HepG2 (cell line): ENCODE data around the gene PADI6. TPM values are rescaled to one million over a fixed set of nuclear protein-coding genes. Genes with fewer than 3 reads are reported as not detected.

Source experiments
- ATAC-seq: fragments of 200-7000 bp; cut with Tn5 transposase; 3 replicates; pipeline ENCODE4 v1.9.1; 2020; ENCODE audit warnings: mild to moderate bottlenecking, moderate library complexity
- Bru-seq: library from RNA; stranded (reverse); fragments of 400-500 nt; gene quantifications from one replicate; lab custom pipeline; 2021; lab: Mats Ljungman, UMichigan
- BruChase-seq, 2 experiments: library from RNA; stranded (reverse); fragments of 400-500 nt; gene quantifications; one replicate each; lab custom pipeline; 2021; lab: Mats Ljungman, UMichigan
- BruUV-seq: library from RNA; stranded (reverse); fragments of 400-500 nt; replicated peaks from 2 replicates; lab custom pipeline; 2021; lab: Mats Ljungman, UMichigan
- CTCF ChIA-PET: fragments of 300-600 bp; formaldehyde crosslinking; extraction: SDS; loops from one replicate; lab custom pipeline; 2021; ENCODE audit warnings: low total read pairs, inconsistent platforms, low intra/inter-chr PET ratio; lab: Yijun Ruan, JAX
- POLR2A ChIA-PET: fragments of 350-600 bp; sonication (Branson Sonifier 250); formaldehyde crosslinking; loops from one replicate; lab custom pipeline; 2020; ENCODE audit warnings: antibody characterized with exemption, inconsistent platforms; lab: Yijun Ruan, JAX
- DNase-seq: peaks from one replicate; pipeline ENCODE4 v3.0.0-alpha.2; 2015; ENCODE audit warnings: low spot score
- FAIRE-seq: peaks from 3 replicates; lab custom pipeline; 2011; peaks lifted over from hg19 to GRCh38; lab: Jason Lieb, UNC
- H2AFZ ChIP-seq: one replicate; pipeline ENCODE4 v1.6.1; 2011; ENCODE audit warnings: low read length, inconsistent platforms
- H3K27ac ChIP-seq: fragments of 300-600 bp; 3 replicates; pipeline ENCODE4 v1.8.0; 2011; ENCODE audit warnings: mixed run types, mild to moderate bottlenecking, mixed read lengths, low read length, inconsistent platforms; ENCODE audit not compliant: insufficient read depth; ENCODE audit errors: extremely low read length
- H3K27me3 ChIP-seq, 2 experiments: fragments of 200-600 bp in 1 of 2; 2 replicates in 1 of 2; 3 replicates in 1 of 2; pipeline versions ENCODE4 v1.6.0 to v1.8.0; 2011; ENCODE audit warnings: low read length in 2 of 2, mild to moderate bottlenecking in 2 of 2, moderate library complexity in 2 of 2, inconsistent platforms in 1 of 2; ENCODE audit not compliant: insufficient read depth in 2 of 2, control insufficient read depth in 1 of 2
- H3K36me3 ChIP-seq, 2 experiments: fragments of 200-600 bp in 1 of 2; replicated peaks in 1 of 2; 2 replicates in 1 of 2; 3 replicates in 1 of 2; pipeline versions ENCODE4 v1.5.1 to v1.8.0; 2011; ENCODE audit warnings: low read length in 2 of 2, inconsistent platforms in 1 of 2; ENCODE audit not compliant: insufficient read depth in 2 of 2, control insufficient read depth in 1 of 2
- H3K4me1 ChIP-seq: 2 replicates; pipeline ENCODE4 v1.5.1; 2012; ENCODE audit warnings: low read length, inconsistent platforms; ENCODE audit not compliant: insufficient read depth
- H3K4me2 ChIP-seq: 2 replicates; pipeline ENCODE4 v1.6.0; 2011; ENCODE audit warnings: low read depth, low read length, inconsistent platforms
- H3K4me3 ChIP-seq, 3 experiments: fragments of 200-600 bp in 1 of 3; sonication (generic), shearing (Covaris generic) in 1 of 3; replicated peaks in 1 of 3; 2 replicates each; pipeline ENCODE4 v1.5.1; 2011 to 2016; ENCODE audit warnings: low read length in 3 of 3, inconsistent platforms in 2 of 3, low read depth in 2 of 3, mild to moderate bottlenecking in 2 of 3, control low read depth in 1 of 3, mixed read lengths in 1 of 3; ENCODE audit not compliant: insufficient read depth in 1 of 3
- H3K79me2 ChIP-seq: one replicate; pipeline ENCODE4 v1.6.1; 2011; ENCODE audit warnings: low read length, inconsistent platforms; ENCODE audit not compliant: insufficient read depth
- H3K9ac ChIP-seq: 2 replicates; pipeline ENCODE4 v1.6.0; 2011; ENCODE audit warnings: mild to moderate bottlenecking, low read depth, low read length, inconsistent platforms; ENCODE audit not compliant: insufficient read depth
- H3K9me3 ChIP-seq: 2 replicates; pipeline ENCODE4 v1.5.1; 2012; ENCODE audit warnings: mild to moderate bottlenecking, low read length
- H4K20me1 ChIP-seq: 2 replicates; pipeline ENCODE4 v1.6.0; 2011; ENCODE audit warnings: inconsistent platforms, mild to moderate bottlenecking, low read length, moderate library complexity; ENCODE audit not compliant: insufficient read depth
- CAMTA2 ChIP-seq: sonication (generic); formaldehyde crosslinking; IDR thresholded peaks from 2 replicates; pipeline ENCODE4 v1.4.0; 2020; ENCODE audit warnings: mild to moderate bottlenecking, missing genetic modification reagents, borderline replicate concordance
- KDM5A ChIP-seq: fragments of 200-600 bp; sonication (generic); IDR thresholded peaks from 2 replicates; pipeline ENCODE4 v1.7.0; 2018; ENCODE audit warnings: antibody characterized with exemption, mild to moderate bottlenecking, low read length, borderline replicate concordance
- MIER3 ChIP-seq: IDR thresholded peaks from 2 replicates; pipeline ENCODE4 v1.6.1; 2016; ENCODE audit warnings: missing compliant biosample characterization, borderline replicate concordance
- NR2F6 ChIP-seq, 2 experiments: IDR thresholded peaks; 2 replicates each; pipeline ENCODE4 v1.6.1; 2016; ENCODE audit warnings: antibody characterized with exemption in 1 of 2, mild to moderate bottlenecking in 1 of 2
- PHF8 ChIP-seq: sonication (generic); formaldehyde crosslinking; IDR thresholded peaks from 2 replicates; pipeline ENCODE4 v1.5.0; 2020; ENCODE audit warnings: missing genetic modification reagents
- SNAPC2 ChIP-seq: sonication (generic); formaldehyde crosslinking; IDR thresholded peaks from 2 replicates; pipeline ENCODE4 v1.8.1; 2022; ENCODE audit warnings: mild to moderate bottlenecking, missing genetic modification reagents
- TEF ChIP-seq: sonication (generic); formaldehyde crosslinking; IDR thresholded peaks from 2 replicates; pipeline ENCODE4 v1.5.0; 2020; ENCODE audit warnings: missing genetic modification reagents
- ZBTB2 ChIP-seq: sonication (generic); formaldehyde crosslinking; IDR thresholded peaks from 2 replicates; pipeline ENCODE4 v1.8.0; 2022; ENCODE audit warnings: low read depth, missing genetic modification reagents
- ZFP41 ChIP-seq: sonication (generic); formaldehyde crosslinking; IDR thresholded peaks from 2 replicates; pipeline ENCODE4 v1.4.0; 2020; ENCODE audit warnings: mild to moderate bottlenecking, missing genetic modification reagents, borderline replicate concordance
- ZFP62 ChIP-seq: sonication (generic); formaldehyde crosslinking; IDR thresholded peaks from 2 replicates; pipeline ENCODE4 v1.4.0; 2020; ENCODE audit warnings: missing genetic modification reagents
- ZFP82 ChIP-seq: sonication (generic); formaldehyde crosslinking; IDR thresholded peaks from 2 replicates; pipeline ENCODE4 v1.5.1; 2020; ENCODE audit warnings: mild to moderate bottlenecking, missing genetic modification reagents, borderline replicate concordance
- ZNF468 ChIP-seq: sonication (generic); formaldehyde crosslinking; IDR thresholded peaks from 2 replicates; pipeline ENCODE4 v1.8.0; 2022; ENCODE audit warnings: mild to moderate bottlenecking, moderate library complexity, missing genetic modification reagents
- ZNF619 ChIP-seq: sonication (generic); formaldehyde crosslinking; IDR thresholded peaks from 2 replicates; pipeline ENCODE4 v1.4.0; 2020; ENCODE audit warnings: mild to moderate bottlenecking, missing genetic modification reagents
- ZNF784 ChIP-seq: sonication (generic); formaldehyde crosslinking; IDR thresholded peaks from 2 replicates; pipeline ENCODE4 v1.5.1; 2020; ENCODE audit warnings: missing genetic modification reagents, mild to moderate bottlenecking, borderline replicate concordance
- WGBS: methylation state at CpG from one replicate; pipeline ENCODE4 v1.1.6; 2017; ENCODE audit warnings: low lambda C conversion rate; 5-methylcytosine and 5-hydroxymethylcytosine counted together
- in situ Hi-C: cut with HindIII; loops from 2 replicates; pipeline ENCODE4 v1.10.0; 2017; ENCODE audit warnings: low pct_unique_long_range_greater_than_20kb; ENCODE audit not compliant: extremely low pct_ligation_motif_present
- intact Hi-C: fragments of 100-400 bp; cut with micrococcal nuclease; formaldehyde crosslinking; loops from one replicate; pipeline ENCODE4 v1.10.0; 2022; ENCODE audit not compliant: unreplicated experiment
- long read RNA-seq, 2 experiments: library from RNA in 1 of 2; library from polyadenylated mRNA in 1 of 2; stranded (forward) in 1 of 2; unstranded in 1 of 2; transcript quantifications; one replicate each; pipeline ENCODE4 v2.0.0, GENCODE V29; 2019 to 2022
- polyA minus RNA-seq, 3 experiments: library from RNA; depleted of rRNA, polyadenylated mRNA; stranded (reverse); fragments of >200 nt; gene quantifications; 2 replicates each; pipeline ENCODE4 v1.2.3, GENCODE V29; 2011; ENCODE audit warnings: low replicate concordance in 1 of 3
- polyA plus RNA-seq, 8 experiments: library from polyadenylated mRNA; depleted of rRNA in 3 of 8; stranded (reverse) in 7 of 8; unstranded in 1 of 8; fragments of >200 nt; fragmentation: Illumina TruSeq in 4 of 8; extraction: Trizol in 4 of 8; gene quantifications; 2 replicates each; pipeline versions ENCODE4 v1.2.1 to v1.2.3, GENCODE V29; 2011 to 2016; ENCODE audit warnings: low read depth in 4 of 8, missing spikeins in 1 of 8, mixed read lengths in 1 of 8; ENCODE audit not compliant: insufficient read depth in 1 of 8
- total RNA-seq, 5 experiments: library from RNA; depleted of rRNA; stranded (reverse); fragments of >200 nt; fragmentation: Illumina TruSeq; extraction: Trizol; gene quantifications; 2 replicates each; pipeline ENCODE4 v1.2.3, GENCODE V29; 2016; ENCODE audit warnings: low read depth in 1 of 5
- TF ChIP-seq, protein P1 (sequence below): sonication (generic); formaldehyde crosslinking; conservative IDR thresholded peaks from 2 replicates; pipeline ENCODE4 v1.4.0; 2020; ENCODE audit warnings: missing genetic modification reagents

Gene PADI6
- not detected in 2 replicates for total RNA-seq (2016; rRNA removed; fragmentation: Illumina TruSeq; extraction: Trizol)
- not detected in 2 replicates for total RNA-seq (2016; cell fraction: cytosol; rRNA removed; fragmentation: Illumina TruSeq; extraction: Trizol; ENCODE audit: low read depth)
- total RNA-seq (2016; cell fraction: insoluble cytoplasmic fraction; rRNA removed; fragmentation: Illumina TruSeq; extraction: Trizol), result not detected in 2 replicates
- total RNA-seq (2016; cell fraction: membrane; rRNA removed; fragmentation: Illumina TruSeq; extraction: Trizol), result not detected in 2 replicates
- total RNA-seq (2016; cell fraction: nucleus; rRNA removed; fragmentation: Illumina TruSeq; extraction: Trizol), result not detected in 2 replicates
- not detected in 2 replicates for polyA plus RNA-seq (2011; rRNA removed)
- polyA plus RNA-seq (2011; cell fraction: cytosol; rRNA removed), result 0.03 TPM in 1 of 2 replicates, not detected in the other
- not detected in 2 replicates for polyA plus RNA-seq (2011; cell fraction: nucleus; rRNA removed)
- polyA plus RNA-seq (2012), result not detected in 2 replicates
- not detected in 2 replicates for polyA plus RNA-seq (2016; cell fraction: cytosol; fragmentation: Illumina TruSeq; extraction: Trizol; ENCODE audit: low read depth)
- not detected in 2 replicates for polyA plus RNA-seq (2016; cell fraction: insoluble cytoplasmic fraction; fragmentation: Illumina TruSeq; extraction: Trizol; ENCODE audit: low read depth)
- not detected in 2 replicates for polyA plus RNA-seq (2016; cell fraction: membrane; fragmentation: Illumina TruSeq; extraction: Trizol; ENCODE audit: low read depth)
- not detected in 2 replicates for polyA plus RNA-seq (2016; cell fraction: nucleus; fragmentation: Illumina TruSeq; extraction: Trizol; ENCODE audit: insufficient read depth, low read depth)
- not detected in 2 replicates for polyA minus RNA-seq (2011; rRNA and poly(A)+ RNA removed; ENCODE audit: low replicate concordance)
- polyA minus RNA-seq (2011; cell fraction: cytosol; rRNA and poly(A)+ RNA removed), result not detected in 2 replicates
- polyA minus RNA-seq (2011; cell fraction: nucleus; rRNA and poly(A)+ RNA removed), result not detected in 2 replicates
- Bru-seq, nascent RNA, result not detected
- BruChase-seq, experiment 1, labeled RNA remaining after a 6-hour chase, result not detected
- not detected for BruChase-seq, experiment 2, labeled RNA remaining after a 2-hour chase
- long read RNA-seq, experiment 1, result 0 reads
- long read RNA-seq, experiment 2, result 0 reads

- in situ Hi-C loops, result no loop called here
- H4K20me1 ChIP-seq, result peaks cover 3% of the 10 kb centered on the region; the same call in 1 of the 2 replicates
- ATAC-seq, result peak; percentile 27; the same call in 1 of the 3 replicates
- no peaks in the 10 kb centered on the region for H3K4me1 ChIP-seq
- H3K27me3 ChIP-seq, result peaks cover 10 to 24% of the 10 kb centered on the region in 2 experiments; a peak in 4 of 5 replicates
- no peak for FAIRE-seq
- H3K27ac ChIP-seq, result no peak within 1 kb of the TSS
- H3K9me3 ChIP-seq, result no peaks in the 10 kb centered on the region
- no peak within 1 kb of the TSS for H3K4me2 ChIP-seq
- H3K9ac ChIP-seq, result no peak within 1 kb of the TSS
- H3K79me2 ChIP-seq, result no peaks in the 10 kb centered on the region
- CTCF ChIA-PET, result no interaction called here
- BruUV-seq, result no TSS peak
- no peak within 1 kb of the TSS for H2AFZ ChIP-seq
- POLR2A ChIA-PET, result no interaction called here
- DNase-seq, result no peak
- H3K4me3 ChIP-seq, result no peak within 1 kb of the TSS
- 8% methylated on average over 5 of the region's 7 CpGs for WGBS
- no peaks in the 10 kb centered on the region for H3K36me3 ChIP-seq
- intact Hi-C loops, result no loop called here
- no peak for TF ChIP-seq CAMTA2 (CRISPR knock-in tag)
- TF ChIP-seq ZFP62, result no peak
- no peak for TF ChIP-seq MIER3 (CRISPR knock-in tag)
- no peak for TF ChIP-seq ZFP82 (CRISPR knock-in tag)
- TF ChIP-seq SNAPC2 (CRISPR knock-in tag), result no peak
- TF ChIP-seq, protein P1, sequence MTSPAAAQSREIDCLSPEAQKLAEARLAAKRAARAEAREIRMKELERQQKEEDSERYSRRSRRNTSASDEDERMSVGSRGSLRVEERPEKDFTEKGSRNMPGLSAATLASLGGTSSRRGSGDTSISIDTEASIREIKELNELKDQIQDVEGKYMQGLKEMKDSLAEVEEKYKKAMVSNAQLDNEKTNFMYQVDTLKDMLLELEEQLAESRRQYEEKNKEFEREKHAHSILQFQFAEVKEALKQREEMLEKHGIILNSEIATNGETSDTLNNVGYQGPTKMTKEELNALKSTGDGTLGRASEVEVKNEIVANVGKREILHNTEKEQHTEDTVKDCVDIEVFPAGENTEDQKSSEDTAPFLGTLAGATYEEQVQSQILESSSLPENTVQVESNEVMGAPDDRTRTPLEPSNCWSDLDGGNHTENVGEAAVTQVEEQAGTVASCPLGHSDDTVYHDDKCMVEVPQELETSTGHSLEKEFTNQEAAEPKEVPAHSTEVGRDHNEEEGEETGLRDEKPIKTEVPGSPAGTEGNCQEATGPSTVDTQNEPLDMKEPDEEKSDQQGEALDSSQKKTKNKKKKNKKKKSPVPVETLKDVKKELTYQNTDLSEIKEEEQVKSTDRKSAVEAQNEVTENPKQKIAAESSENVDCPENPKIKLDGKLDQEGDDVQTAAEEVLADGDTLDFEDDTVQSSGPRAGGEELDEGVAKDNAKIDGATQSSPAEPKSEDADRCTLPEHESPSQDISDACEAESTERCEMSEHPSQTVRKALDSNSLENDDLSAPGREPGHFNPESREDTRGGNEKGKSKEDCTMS, result no peak
- no peak for TF ChIP-seq TEF (CRISPR knock-in tag)
- TF ChIP-seq ZNF619 (CRISPR knock-in tag), result no peak
- TF ChIP-seq ZNF784 (CRISPR knock-in tag), result no peak
- TF ChIP-seq PHF8 (CRISPR knock-in tag), result no peak
- TF ChIP-seq ZNF468 (CRISPR knock-in tag), result no peak
- TF ChIP-seq NR2F6 (IDR thresholded peaks at IDR 0.05), result no peak
- TF ChIP-seq NR2F6 (CRISPR knock-in tag; IDR thresholded peaks at IDR 0.05), result no peak
- TF ChIP-seq ZBTB2 (CRISPR knock-in tag), result no peak
- TF ChIP-seq KDM5A, result no peak
- no peak for TF ChIP-seq ZFP41 (CRISPR knock-in tag)
Measured at GRCh38 chr1:17371896-17372295, at the start of gene PADI6. Gene PADI6 (plus strand): TSS chr1:17372196. CDS start chr1:17372246, 50 bp downstream.
